ENCODE data around the gene ZNF326.
A peak's percentile ranks its signal among the peaks of the same experiment; 100 is the strongest.
"Not testable (repeated sequence)": the region's sequence is repeated elsewhere in the genome, so short reads cannot be mapped to it uniquely, and the experiment has no call there.

The ZNF326 gene

GRCh38 chr1:89994231-89994804 is 592 bp upstream of the ZNF326 start:
- no peaks in the 10 kb centered on the region for H3K27me3 ChIP-seq (ENCODE audit: insufficient read depth, low read length)
- H3K4me1 ChIP-seq (ENCODE audit: insufficient read depth, low read length) = peaks cover 32% of the 10 kb centered on the region
- peaks cover 10% of the 10 kb centered on the region for H3K36me3 ChIP-seq (ENCODE audit: insufficient read depth, low read length)
- no peaks in the 10 kb centered on the region for H3K9me3 ChIP-seq (ENCODE audit: low read length)
- H2AFZ ChIP-seq (ENCODE audit: low read depth, low read length) = peak overlapping the region; percentile 73
- H3K4me3 ChIP-seq (ENCODE audit: low read length) = peak overlapping the region; percentile 84

- H3K4me1 ChIP-seq (ENCODE audit: insufficient read depth, low read length) = peaks cover 34% of the 10 kb centered on the region
- peak overlapping the region; percentile 84 for H3K4me3 ChIP-seq (ENCODE audit: low read length)
- H2AFZ ChIP-seq (ENCODE audit: low read depth, low read length) = peak overlapping the region; percentile 19
- H3K36me3 ChIP-seq (ENCODE audit: insufficient read depth, low read length) = peaks cover 25% of the 10 kb centered on the region
- no peaks in the 10 kb centered on the region for H3K9me3 ChIP-seq (ENCODE audit: low read length)
- no peaks in the 10 kb centered on the region for H3K27me3 ChIP-seq (ENCODE audit: insufficient read depth, low read length)
These were observed 914 bp downstream of the ZNF326 start for GRCh38 chr1:89995598-89996449.

GRCh38 chr1:89996450-89997110 is 1.7 kb downstream of the ZNF326 start:
- no peaks in the 10 kb centered on the region for H3K27me3 ChIP-seq (ENCODE audit: insufficient read depth, low read length)
- peaks cover 31% of the 10 kb centered on the region for H3K36me3 ChIP-seq (ENCODE audit: insufficient read depth, low read length)
- peak overlapping the region; percentile 84 for H3K4me3 ChIP-seq (ENCODE audit: low read length)
- peaks cover 34% of the 10 kb centered on the region for H3K4me1 ChIP-seq (ENCODE audit: insufficient read depth, low read length)
- H3K9me3 ChIP-seq (ENCODE audit: low read length) = no peaks in the 10 kb centered on the region
- H2AFZ ChIP-seq (ENCODE audit: low read depth, low read length) = no peak overlapping the region

GRCh38 chr1:89997152-89997551 is 2.2 kb downstream of the ZNF326 start:
- H3K27me3 ChIP-seq (ENCODE audit: insufficient read depth, low read length) = not testable (repeated sequence)
- peak overlapping the region; percentile 84 for H3K4me3 ChIP-seq (ENCODE audit: low read length)

GRCh38 chr1:89998306-89998705 is 3.4 kb downstream of the ZNF326 start:
- H2AFZ ChIP-seq (ENCODE audit: low read depth, low read length) = no peak overlapping the region
- H3K9me3 ChIP-seq (ENCODE audit: low read length) = no peaks in the 10 kb centered on the region
- peaks cover 34% of the 10 kb centered on the region for H3K4me1 ChIP-seq (ENCODE audit: insufficient read depth, low read length)
- no peaks in the 10 kb centered on the region for H3K27me3 ChIP-seq (ENCODE audit: insufficient read depth, low read length)
- no peak overlapping the region for H3K4me3 ChIP-seq (ENCODE audit: low read length)
- peaks cover 37% of the 10 kb centered on the region for H3K36me3 ChIP-seq (ENCODE audit: insufficient read depth, low read length)

More at GRCh38 chr1:89997152-89997551, 2.2 kb downstream of the ZNF326 start:
- not testable (repeated sequence) for H2AFZ ChIP-seq (ENCODE audit: low read depth, low read length); H3K9me3 ChIP-seq (ENCODE audit: low read length)
- peaks cover 37% of the 10 kb centered on the region for H3K36me3 ChIP-seq (ENCODE audit: insufficient read depth, low read length)
- H3K4me1 ChIP-seq (ENCODE audit: insufficient read depth, low read length) = peaks cover 34% of the 10 kb centered on the region

- Histone ChIP-seq H3K4me1 (ENCODE audit: insufficient read depth, low read length) (peaks cover 32% of the 10 kb centered on the region), H2AFZ (ENCODE audit: low read depth, low read length) (no peak overlapping the region), H3K36me3 (ENCODE audit: insufficient read depth, low read length) (peaks cover 41% of the 10 kb centered on the region), H3K4me3 (ENCODE audit: low read length) (no peak overlapping the region), H3K27me3 (ENCODE audit: insufficient read depth, low read length) (no peaks in the 10 kb centered on the region), H3K9me3 (ENCODE audit: low read length) (no peaks in the 10 kb centered on the region)
These were observed 4.3 kb downstream of the ZNF326 start for GRCh38 chr1:89999208-89999607.

GRCh38 chr1:89999628-90000027 is 4.7 kb downstream of the ZNF326 start:
- no peak overlapping the region for H2AFZ ChIP-seq (ENCODE audit: low read depth, low read length)
- H3K4me3 ChIP-seq (ENCODE audit: low read length) = no peak overlapping the region
- no peaks in the 10 kb centered on the region for H3K27me3 ChIP-seq (ENCODE audit: insufficient read depth, low read length)
- peaks cover 41% of the 10 kb centered on the region for H3K36me3 ChIP-seq (ENCODE audit: insufficient read depth, low read length)
- H3K4me1 ChIP-seq (ENCODE audit: insufficient read depth, low read length) = peaks cover 31% of the 10 kb centered on the region
- H3K9me3 ChIP-seq (ENCODE audit: low read length) = no peaks in the 10 kb centered on the region

- peaks cover 2% of the 10 kb centered on the region for H3K9me3 ChIP-seq (ENCODE audit: low read length)
- no peak overlapping the region for H2AFZ ChIP-seq (ENCODE audit: low read depth, low read length)
- H3K36me3 ChIP-seq (ENCODE audit: insufficient read depth, low read length) = peaks cover 54% of the 10 kb centered on the region
- H3K4me3 ChIP-seq (ENCODE audit: low read length) = no peak overlapping the region
- no peaks in the 10 kb centered on the region for H3K27me3 ChIP-seq (ENCODE audit: insufficient read depth, low read length)
- peaks cover 29% of the 10 kb centered on the region for H3K4me1 ChIP-seq (ENCODE audit: insufficient read depth, low read length)
These were observed 6.2 kb downstream of the ZNF326 start for GRCh38 chr1:90000934-90001676.

GRCh38 chr1:90007979-90008404 is 13.1 kb downstream of the ZNF326 start:
- H3K36me3 ChIP-seq (ENCODE audit: insufficient read depth, low read length) = peaks cover 75% of the 10 kb centered on the region

GRCh38 chr1:90012300-90012699 is 17.4 kb downstream of the ZNF326 start:
- Histone ChIP-seq H2AFZ (ENCODE audit: low read depth, low read length) (no peak overlapping the region), H3K4me1 (ENCODE audit: insufficient read depth, low read length) (no peaks in the 10 kb centered on the region), H3K9me3 (ENCODE audit: low read length) (peaks cover 5% of the 10 kb centered on the region), H3K4me3 (ENCODE audit: low read length) (no peak overlapping the region), H3K36me3 (ENCODE audit: insufficient read depth, low read length) (peaks cover 85% of the 10 kb centered on the region), H3K27me3 (ENCODE audit: insufficient read depth, low read length) (no peaks in the 10 kb centered on the region)

More at GRCh38 chr1:90007979-90008404, 13.1 kb downstream of the ZNF326 start:
- Histone ChIP-seq H2AFZ (ENCODE audit: low read depth, low read length) (no peak overlapping the region), H3K9me3 (ENCODE audit: low read length) (peaks cover 7% of the 10 kb centered on the region), H3K4me3 (ENCODE audit: low read length) (no peak overlapping the region), H3K27me3 (ENCODE audit: insufficient read depth, low read length) (no peaks in the 10 kb centered on the region), H3K4me1 (ENCODE audit: insufficient read depth, low read length) (no peaks in the 10 kb centered on the region)

- Histone ChIP-seq H3K4me3 (ENCODE audit: low read length) (no peak overlapping the region), H3K9me3 (ENCODE audit: low read length) (peaks cover 48% of the 10 kb centered on the region), H3K4me1 (ENCODE audit: insufficient read depth, low read length) (no peaks in the 10 kb centered on the region), H3K36me3 (ENCODE audit: insufficient read depth, low read length) (peaks cover 98% of the 10 kb centered on the region), H2AFZ (ENCODE audit: low read depth, low read length) (no peak overlapping the region), H3K27me3 (ENCODE audit: insufficient read depth, low read length) (no peaks in the 10 kb centered on the region)
These were observed 28.8 kb downstream of the ZNF326 start for GRCh38 chr1:90023691-90024090.

- Histone ChIP-seq H3K4me3 (ENCODE audit: low read length) (no peak overlapping the region), H3K4me1 (ENCODE audit: insufficient read depth, low read length) (no peaks in the 10 kb centered on the region), H3K36me3 (ENCODE audit: insufficient read depth, low read length) (peaks cover 97% of the 10 kb centered on the region), H3K27me3 (ENCODE audit: insufficient read depth, low read length) (no peaks in the 10 kb centered on the region), H3K9me3 (ENCODE audit: low read length) (peaks cover 33% of the 10 kb centered on the region), H2AFZ (ENCODE audit: low read depth, low read length) (no peak overlapping the region)
These were observed 32.4 kb downstream of the ZNF326 start for GRCh38 chr1:90027281-90027680.
